NCI-H1694 (cell line): ENCODE measurements around the gene BACE1.

ENCODE experiments used
- DNase-seq: peaks from one replicate; lab custom pipeline; 2025; lab: John Stamatoyannopoulos, UW

BACE1 gene

DNA sequence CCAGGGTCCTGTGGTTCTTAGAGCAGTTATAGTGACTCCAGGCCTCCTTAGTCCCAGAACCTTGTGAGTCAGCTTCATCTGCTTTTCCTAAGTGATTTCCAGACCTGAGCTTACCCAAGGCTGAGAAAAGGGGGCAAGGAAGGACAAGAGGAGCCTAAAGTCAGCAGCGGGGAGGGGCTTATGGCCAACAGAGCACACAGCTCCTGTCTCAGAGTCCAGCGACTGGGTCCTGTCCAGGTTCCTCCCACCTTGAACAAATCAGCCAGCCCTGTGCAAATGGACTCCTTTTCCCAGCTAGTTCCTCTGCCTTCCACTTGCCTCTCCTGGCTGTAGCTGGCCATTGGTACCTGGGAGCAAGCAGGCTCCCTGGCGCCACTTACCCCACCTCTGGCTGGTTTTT, 10.9 kb downstream of the BACE1 start:
- no peak for DNase-seq

DNA sequence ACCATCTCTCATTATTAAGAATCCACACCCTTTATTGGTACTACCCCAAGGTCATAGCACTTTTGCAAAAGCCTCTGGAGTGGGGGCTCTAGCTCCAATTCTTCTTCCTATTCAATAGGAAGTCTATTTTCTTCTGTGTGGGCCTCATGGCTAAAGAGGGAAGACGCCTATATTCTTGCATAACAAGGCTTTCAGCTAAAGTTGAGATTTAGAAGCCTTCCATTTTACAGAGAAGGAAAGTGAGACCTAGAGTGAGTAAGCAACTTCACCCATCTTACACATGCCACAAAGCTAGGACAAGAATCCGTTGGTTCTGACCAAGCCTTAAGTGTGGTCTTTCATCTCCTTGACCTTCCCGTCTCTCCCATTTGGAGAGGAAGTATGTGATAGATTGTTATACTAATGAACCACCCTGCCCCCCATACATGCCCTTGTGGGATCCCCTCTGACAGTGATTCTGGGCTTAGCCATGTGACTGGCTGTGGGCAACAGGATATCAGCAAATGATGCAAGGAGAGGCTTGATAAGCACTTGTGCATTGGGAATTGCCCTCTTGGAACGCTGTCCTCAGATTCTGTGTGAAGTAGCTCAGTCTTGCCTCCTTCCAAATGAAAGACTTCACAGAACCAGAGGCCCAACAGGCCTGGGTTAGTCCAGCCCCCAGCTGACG, 12.3 kb downstream of the BACE1 start:
- no peak for DNase-seq

DNA sequence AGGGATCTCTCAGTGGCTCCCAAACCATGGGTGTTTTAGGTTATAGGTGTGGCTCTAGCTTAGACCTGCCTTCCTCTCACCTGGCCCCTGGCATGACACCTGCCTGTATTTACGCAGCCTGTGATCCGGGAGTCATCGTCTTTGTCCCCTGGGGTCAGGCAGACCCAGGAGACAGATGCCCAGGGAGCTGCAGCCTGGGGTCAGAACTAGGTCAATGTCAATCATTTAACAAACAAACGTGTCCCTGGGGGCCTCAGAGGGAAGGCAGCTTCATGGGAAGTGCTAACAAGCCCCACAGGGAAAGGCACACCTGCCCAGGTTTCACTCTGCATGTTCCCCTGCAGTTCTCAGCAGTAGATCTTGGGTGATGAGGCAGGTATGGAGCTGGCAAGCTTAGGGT, 13.0 kb downstream of the BACE1 start:
- DNase-seq, result no peak

DNA sequence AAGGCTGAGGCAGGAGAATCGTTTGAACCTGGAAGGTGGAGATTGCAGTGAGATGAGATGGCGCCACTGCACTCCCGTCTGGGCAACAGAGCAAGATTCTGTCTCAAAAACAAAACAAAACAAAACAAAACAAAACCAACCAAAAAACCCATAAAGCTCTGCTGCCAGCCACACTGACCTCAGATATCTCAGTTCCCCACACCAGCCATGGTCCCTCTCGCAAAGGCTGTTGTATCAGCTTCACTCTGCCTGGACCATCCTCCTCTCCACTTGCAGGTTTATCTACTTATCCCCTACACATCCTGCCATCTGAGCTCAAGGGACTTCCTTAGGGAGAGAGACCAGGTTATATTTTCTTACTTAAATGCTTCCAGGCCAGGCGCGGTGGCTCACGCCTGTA, 13.8 kb downstream of the BACE1 start:
- no peak for DNase-seq

DNA sequence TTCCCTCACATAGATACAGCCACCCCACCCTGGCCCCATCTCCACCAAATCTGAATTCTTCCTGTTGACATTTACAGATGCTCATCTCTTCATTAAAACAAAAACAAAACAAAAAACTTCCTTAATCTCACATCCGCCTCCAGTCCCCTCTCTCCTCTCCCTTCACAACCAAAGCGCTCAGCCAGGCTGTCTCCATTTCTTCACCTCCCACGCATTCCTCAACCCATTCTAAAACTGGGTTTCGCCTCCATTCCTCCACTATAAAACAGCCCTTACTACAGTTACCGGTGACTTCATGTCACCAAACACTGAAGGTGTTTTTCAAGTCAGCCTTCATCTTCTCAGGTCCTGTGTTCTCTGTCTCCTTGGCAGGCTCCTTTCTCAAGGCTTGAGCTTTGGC, 15.3 kb downstream of the BACE1 start:
- DNase-seq, result no peak

DNA sequence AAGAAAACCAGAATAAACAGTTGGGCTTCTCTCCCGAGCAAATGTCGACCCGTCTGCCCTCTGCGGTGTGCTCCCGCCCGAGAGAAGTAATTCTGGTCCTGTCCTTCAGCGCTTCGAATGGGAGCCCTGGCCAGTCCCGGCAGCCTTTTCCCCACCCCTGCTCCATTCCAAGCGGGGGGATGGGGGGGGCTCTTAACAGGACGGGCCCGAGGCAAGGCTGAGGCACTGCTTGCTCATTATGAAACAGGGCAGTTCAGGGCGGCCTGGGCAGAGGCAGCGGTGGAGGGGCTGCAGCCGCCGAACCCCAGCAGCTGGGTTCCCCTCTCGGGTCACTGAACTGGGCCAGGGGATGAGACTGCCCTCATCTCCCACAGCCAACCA, 15.8 kb downstream of the BACE1 start:
- no peak for DNase-seq

DNA sequence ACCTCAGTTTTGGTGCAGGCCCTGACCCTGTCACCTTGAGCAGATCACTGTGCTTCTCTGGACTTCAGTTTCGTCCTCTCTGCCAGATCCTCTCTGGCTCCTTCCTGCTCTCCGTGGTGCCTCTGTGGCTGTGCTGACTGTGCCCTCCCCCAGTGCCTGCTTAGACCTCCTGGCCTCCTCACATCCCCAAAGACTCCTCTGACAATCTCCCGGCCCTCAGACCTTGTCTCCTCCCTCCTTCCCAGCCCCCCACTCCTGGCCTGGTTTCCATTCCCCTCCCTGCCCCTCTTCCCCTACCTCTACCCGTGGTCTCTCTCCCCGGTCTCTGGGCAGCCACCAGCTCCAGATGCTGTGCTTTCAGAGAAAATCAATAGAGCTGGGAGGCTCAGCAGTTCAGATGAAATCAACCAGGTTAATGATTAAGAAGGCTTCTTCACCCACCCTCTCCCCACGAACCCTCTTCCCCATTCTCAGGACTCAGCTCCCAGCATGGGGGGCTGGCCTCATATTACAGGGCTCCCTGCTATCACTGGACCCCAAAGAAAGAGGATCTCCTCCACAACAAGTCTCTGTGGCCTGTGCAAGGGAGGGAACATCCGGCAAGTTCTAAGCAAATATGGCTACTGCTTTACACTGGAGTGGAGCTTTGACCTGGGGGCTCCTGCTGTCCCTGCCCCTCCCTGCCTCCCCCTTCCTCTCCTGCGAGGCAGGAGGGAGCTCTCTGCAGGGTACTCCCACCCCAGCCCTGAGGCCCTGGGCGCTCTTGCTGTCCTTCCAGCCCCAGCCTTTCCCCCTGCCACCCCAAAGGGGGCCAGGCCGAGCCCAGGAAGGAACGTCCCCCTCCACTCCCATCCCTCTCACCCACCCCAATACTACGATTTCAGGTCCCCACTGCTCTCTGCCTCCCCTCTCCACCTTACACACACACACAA, 16.4 kb downstream of the BACE1 start:
- DNase-seq, result no peak

DNA sequence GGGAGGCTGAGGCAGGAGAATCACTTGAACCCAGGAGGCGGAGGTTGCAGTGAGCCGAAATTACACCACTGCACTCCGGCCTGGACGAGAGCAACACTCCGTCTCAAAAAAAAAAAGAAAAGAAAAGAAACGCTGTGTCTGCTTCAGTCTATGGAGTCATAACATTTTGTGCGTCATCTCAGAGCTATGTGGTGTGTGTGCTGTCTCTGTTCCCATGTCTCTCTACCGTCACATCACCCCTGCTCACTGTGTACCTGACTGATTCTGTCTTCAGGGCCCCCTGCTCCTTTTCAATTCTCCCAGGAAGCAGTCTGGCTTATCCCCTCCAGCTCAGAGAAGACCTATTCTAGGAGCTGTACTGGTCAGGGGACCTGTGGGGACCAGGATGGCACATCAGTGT, 17.9 kb downstream of the BACE1 start:
- no peak for DNase-seq

DNA sequence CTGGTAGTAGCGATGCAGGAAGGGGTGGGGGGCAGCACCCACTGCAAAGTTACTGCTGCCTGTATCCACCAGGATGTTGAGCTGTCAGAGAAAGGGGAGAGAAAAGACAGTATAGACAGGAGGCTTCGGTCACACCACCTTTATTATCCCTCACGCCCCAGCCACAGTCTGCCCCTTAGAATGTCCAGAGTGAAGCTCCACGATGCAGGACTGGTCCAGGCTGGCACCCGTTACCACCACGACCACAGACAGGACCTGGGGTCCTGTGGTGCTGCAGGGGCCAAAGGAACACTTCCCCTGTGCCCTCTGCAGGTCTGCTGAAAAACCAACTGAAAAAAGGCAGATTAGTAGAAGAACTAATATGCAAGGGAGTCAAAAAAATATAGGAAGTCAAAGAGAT, 19.2 kb downstream of the BACE1 start:
- no peak for DNase-seq

DNA sequence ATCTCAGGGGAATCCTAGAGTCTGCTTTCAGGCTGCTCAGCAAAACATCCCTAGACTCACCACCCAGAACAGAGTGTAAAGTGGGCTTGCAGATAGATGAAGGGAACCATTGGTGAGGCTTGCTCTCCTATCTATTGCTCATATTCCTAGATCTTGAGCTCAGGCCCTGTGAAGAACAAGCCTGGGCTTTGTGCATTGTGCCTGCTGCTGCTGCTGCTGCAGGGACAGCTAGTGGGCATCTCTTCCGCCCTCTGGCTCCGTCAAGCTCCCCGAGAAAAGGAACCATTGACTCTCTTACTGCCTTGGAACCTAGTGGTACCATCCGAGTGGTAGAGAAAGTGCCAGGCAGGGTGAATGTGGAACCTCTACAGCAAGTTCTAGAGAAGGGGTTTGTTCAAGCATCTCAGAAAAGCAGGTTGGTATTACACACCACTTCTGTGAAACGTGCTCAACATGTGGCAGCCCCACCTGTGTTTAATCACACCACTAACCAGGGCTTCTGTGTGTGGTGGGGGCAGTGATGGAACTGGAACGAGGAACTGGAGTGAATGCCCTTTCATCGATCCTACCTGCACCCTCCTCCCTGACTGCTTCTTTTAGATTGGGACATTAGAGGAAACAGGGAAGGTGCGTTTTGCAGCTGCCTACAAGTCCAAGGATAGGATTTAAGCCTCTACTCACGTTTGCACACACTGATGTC, 20.5 kb downstream of the BACE1 start:
- no peak for DNase-seq

DNA sequence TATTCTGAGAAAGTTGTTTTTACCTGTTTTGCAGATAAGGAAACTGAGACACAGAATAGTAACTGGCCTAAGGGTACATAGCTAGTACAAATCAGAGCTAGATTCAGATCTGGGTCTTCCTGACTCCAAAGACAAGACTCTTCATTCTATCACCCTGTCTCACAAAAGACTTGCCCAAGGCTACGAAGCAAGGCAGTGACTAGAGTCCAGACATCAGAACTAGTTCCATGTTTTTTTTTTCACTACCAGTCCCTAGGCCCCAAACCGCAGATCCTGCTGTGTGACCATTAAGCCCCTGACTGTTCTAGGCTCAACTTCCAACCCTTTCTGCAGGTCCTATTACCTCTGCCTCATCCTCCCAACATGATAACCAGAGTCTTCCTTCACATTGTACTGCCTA, 23.4 kb downstream of the BACE1 start:
- no peak for DNase-seq

DNA sequence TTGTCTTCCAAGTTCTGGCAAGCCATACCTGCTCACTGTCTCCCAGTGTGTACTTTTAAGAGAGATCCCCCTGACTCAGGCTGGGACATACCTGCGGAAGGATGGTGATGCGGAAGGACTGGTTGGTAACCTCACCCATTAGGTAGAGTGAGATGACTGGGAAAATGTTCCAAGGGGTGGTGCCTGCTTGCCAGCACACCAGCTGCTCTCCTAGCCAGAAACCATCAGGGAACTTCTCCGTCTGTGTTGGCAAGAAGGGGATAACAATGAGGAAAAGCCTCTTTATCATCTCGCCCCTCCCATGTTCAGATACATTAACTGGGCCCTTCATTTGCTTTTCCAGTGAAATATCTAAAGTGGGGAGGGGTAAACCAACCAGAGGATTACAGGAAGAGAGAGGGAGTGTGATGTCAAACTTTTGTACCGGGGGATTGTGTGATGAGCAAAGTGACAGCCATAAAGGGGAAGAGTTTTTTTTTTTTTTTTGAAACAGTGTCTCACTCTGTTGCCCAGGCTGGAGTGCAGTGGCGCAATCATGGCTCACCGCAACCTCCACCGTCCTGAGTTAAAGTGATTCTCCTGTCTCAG, 25.2 kb downstream of the BACE1 start, which contains the start of gene BACE1-AS:
Gene BACE1-AS (plus strand): TSS at position 538 of the 588 bp plus-strand sequence.
- DNase-seq, result no peak

DNA sequence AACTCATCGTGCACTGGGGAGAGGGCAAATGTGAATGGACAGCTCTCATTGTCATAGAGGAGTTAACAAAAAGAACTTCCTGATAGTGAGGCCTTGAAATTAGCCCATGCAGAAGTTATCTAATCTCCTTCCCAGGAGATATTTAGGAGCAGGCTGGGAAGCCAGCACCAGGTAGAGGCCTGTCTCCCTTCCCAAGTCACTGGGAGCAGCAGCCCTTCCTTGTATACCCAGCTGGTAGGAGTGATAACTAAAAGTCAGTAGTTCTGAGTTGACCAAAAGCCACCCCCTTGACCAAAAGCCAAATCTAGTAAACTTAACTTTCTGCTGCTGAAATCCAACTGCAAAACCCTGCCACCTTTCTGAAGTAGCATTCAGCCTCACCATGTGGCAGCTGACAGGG, 26.3 kb downstream of the BACE1 start:
- DNase-seq, result no peak

DNA sequence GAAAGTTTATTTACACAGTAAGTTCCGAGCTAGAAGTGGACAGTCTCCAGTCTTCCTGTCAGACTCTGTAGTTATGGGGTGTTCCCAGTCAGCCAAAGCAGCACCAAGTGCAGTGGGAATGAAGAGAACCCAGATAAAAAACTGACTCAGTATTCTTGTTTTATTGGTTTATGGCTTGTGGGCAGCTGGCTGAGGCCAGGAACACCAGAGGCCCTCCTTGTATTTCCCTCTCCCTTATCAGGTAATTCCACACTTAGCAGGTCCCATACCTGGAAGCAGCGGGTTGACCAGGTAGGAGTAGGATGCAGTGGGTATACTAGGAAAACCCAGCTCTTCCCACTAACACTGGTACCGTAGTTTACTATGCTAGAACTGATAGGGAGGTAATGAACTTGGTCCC, 28.4 kb downstream of the BACE1 start:
- DNase-seq, result no peak

DNA sequence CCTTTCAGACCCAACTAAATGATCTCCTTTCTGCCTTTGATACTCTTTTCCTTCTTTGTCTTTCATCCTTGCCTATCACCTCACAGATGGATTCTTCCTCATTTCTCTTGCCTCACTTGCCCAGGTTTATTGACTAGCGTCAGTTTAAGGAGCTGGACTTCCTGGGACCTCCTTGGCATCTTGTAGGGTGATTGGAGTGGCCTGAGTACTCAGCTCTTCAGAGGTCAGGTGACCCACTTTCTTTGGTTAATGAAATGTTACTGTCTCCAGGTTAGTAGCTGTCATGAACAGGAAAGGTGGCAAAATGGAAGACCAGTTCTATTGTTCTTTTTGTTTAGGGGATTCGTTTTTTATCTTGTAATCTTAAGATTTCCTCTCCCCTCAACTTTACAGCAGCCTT, 29.5 kb downstream of the BACE1 start:
- no peak for DNase-seq

DNA sequence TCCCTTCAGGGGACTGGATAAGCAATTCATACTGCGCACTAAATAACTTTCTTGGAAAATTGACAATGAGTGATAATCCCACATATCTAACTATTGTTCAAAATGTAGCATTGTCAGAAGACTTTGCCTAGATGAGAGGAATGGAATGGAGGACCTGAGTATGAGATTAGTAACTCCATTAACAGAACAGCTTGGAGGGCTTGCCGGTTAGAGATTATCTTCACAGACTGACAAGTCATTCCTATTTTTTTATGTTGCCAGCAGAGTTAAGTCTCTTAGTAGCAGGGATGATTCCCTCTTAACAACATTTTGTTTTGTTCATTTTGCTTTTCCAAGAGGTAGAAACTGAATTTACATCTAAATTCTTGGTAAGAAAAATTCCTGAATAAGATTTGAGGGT, 32.0 kb downstream of the BACE1 start:
- no peak for DNase-seq

DNA sequence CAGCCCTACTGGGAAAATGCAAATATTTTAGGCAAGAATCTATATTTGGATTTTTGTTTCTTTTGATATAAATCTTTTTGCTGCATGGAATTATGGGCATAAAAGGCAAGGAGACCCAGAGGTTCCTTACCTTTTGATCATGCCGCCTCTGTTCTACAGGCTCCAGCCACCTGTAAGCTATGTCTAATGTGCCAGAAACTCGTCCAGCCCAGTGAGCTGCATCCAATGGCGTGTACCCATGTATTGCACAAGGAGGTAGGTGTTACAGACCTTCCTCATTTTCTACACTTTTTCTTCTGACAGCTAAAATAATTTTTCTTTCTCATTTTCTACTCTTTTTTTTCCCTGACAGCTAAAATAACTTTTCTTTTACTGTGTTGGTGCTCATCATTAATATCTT, 33.1 kb downstream of the BACE1 start:
- no peak for DNase-seq

DNA sequence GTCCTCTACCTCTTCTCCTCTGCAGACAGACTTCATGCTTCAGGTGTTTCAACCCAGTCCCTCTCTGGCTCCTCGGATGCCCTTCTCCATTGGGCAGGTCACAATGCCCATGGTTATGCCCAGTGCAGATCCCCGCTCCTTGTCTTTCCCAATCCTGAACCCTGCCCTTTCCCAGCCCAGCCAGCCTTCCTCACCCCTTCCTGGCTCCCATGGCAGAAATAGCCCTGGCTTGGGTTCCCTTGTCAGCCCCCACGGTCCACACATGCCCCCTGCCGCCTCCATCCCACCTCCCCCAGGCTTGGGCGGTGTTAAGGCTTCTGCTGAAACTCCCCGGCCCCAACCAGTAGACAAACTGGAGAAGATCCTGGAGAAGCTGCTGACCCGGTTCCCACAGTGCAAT, 34.2 kb downstream of the BACE1 start:
- no peak for DNase-seq

DNA sequence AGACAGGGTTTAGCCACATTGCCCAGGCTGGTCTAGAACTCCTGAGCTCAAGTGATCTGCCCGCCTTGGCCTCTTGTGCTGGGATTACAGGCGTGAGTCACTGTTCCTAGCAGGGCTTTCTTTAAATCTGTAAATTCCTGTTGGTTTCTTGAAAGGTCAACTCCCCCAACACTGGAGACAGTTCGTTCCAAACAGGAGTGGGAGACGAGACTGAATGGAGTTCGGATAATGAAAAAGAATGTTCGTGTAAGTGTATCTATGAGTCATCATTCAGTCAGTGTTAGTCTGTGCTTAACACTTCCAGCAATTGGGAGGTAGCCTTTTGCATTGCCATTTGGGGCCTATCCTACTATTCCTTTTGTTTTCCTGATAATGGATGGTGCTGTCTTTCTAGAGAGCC, 34.9 kb downstream of the BACE1 start:
- DNase-seq, result no peak

DNA sequence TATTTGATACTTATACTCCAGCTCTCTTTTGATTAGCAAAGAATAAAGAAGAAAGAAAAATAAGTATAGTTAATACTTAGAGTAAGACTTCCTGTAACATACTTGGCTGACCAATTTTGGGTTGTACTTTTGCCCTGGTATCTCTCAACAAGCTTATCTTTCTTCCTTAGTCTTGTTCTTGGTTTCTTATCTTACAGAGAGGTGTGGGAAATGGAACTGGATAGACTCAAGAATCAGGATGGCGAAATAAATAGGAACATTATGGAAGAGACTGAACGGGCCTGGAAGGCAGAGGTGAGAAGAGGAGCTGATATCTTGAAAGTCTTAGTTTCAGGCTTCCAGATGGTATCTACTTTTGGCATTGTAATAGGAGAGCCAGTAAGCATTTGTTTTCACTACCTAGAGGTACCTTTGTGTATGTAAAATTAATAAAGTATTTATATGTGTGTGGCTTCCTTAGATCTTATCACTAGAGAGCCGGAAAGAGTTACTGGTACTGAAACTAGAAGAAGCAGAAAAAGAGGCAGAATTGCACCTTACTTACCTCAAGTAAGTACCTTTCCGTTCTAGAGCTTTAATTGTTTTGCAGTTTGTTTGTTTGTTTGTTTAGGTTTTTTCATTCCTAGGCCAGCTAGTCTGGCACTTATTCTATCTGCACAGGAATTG, 36.2 kb downstream of the BACE1 start:
- no peak for DNase-seq

DNA sequence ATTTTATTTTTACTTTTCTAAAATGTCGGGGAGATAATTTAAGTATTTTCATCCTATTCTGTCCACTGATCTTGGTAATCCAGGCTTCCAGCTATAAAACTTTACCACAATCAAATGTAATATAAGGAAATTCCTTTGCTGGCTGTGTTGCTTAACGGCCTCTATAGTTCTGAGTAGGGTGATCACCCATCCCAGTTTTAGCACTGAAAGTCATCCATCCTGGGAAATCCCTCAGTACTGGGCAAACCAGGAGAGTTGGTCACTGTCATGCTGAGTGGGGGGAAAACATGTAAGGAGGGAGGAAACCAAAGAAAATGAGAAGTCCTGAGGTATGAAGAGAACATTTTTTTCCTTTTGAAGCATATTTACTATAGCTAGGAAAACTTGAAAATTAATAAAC, 37.7 kb downstream of the BACE1 start:
- no peak for DNase-seq
